IPS DF 6.9 (cell line): ENCODE results near the gene ACTL6B.
A peak's percentile ranks its signal among the peaks of the same experiment; 100 is the strongest.

Experiments
- DNase-seq: peaks from one replicate; pipeline ENCODE4 v3.0.0-alpha.2; 2013; ENCODE audit warnings: low read depth, low spot score
- H3K27ac ChIP-seq: one replicate; pipeline ENCODE4 v1.5.1; 2013; ENCODE audit warnings: low read length, control low read depth
- H3K27me3 ChIP-seq: 2 replicates; pipeline ENCODE4 v1.6.1; 2013; ENCODE audit warnings: mild to moderate bottlenecking, low read length; ENCODE audit not compliant: control insufficient read depth, insufficient read depth
- H3K36me3 ChIP-seq: 2 replicates; pipeline ENCODE4 v1.6.1; 2013; ENCODE audit warnings: low read length; ENCODE audit not compliant: control insufficient read depth, insufficient read depth
- H3K4me1 ChIP-seq: 2 replicates; pipeline ENCODE4 v1.6.1; 2013; ENCODE audit warnings: low read length; ENCODE audit not compliant: control insufficient read depth, insufficient read depth
- H3K4me3 ChIP-seq: 2 replicates; pipeline ENCODE4 v1.5.1; 2013; ENCODE audit warnings: mild to moderate bottlenecking, low read length
- H3K9me3 ChIP-seq: 2 replicates; pipeline ENCODE4 v1.6.1; 2013; ENCODE audit warnings: low read length, inconsistent platforms; ENCODE audit not compliant: control insufficient read depth, insufficient read depth
- WGBS: extraction: QIAGEN DNeasy Blood & Tissue Kit; methylation state at CpG from one replicate; pipeline ENCODE4 v1.1.7; 2013; ENCODE audit warnings: mixed read lengths, missing lambda C conversion rate; ENCODE audit not compliant: insufficient read length, insufficient coverage; 5-methylcytosine and 5-hydroxymethylcytosine counted together

The ACTL6B gene

DNA sequence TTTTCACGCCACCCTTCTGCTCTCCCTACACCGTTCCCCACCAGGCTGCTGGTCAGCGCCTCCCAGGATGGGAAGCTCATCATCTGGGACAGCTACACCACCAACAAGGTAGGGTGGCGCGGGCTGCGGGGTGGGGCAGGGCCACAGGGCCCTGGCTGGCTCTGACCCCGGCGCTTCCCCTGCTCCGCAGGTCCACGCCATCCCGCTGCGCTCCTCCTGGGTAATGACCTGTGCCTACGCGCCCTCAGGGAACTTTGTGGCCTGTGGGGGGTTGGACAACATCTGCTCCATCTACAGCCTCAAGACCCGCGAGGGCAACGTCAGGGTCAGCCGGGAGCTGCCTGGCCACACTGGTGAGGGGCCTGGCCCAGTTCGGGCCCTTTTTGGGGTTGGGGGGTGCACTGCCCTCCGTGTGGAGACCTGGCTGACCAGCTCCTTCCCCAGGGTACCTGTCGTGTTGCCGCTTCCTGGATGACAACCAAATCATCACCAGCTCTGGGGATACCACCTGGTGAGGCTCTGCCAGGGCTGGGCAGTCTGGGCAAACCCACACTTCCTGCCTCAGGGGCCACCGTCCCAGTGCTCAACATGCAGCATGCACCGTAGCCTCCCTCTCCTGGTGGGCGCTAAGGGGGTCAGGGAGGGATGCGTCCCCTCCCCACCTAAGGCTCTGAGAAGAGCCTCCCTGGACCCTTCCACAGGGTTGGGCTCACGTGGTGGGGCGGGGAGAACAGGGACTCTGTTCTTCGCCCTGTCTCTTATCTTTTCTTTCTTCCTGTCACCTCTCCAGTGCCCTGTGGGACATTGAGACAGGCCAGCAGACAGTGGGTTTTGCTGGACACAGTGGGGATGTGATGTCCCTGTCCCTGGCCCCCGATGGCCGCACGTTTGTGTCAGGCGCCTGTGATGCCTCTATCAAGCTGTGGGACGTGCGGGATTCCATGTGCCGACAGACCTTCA is 21.3 kb upstream of the ACTL6B start:
- no peaks in the 10 kb centered on the region for H3K9me3 ChIP-seq
- no peak overlapping the region for H3K4me3 ChIP-seq
- DNase-seq = no peak
- H3K36me3 ChIP-seq = peaks cover 35% of the 10 kb centered on the region
- no peak overlapping the region for H3K27ac ChIP-seq
- H3K27me3 ChIP-seq = 0 out of 2 replicates have a peak, but pooled peaks cover under 1% of the 10 kb centered on the region
- H3K4me1 ChIP-seq = no peaks in the 10 kb centered on the region
- WGBS = no CpG with 5 or more reads among the region's 36 CpGs

GRCh38 chr7:100676501-100677306 is 20.5 kb upstream of the ACTL6B start:
- DNase-seq = no peak
- Histone ChIP-seq H3K4me3 (no peak overlapping the region; the same call in 1 of the 2 replicates), H3K27ac (no peak overlapping the region), H3K27me3 (0 out of 2 replicates have a peak, but pooled peaks cover 1% of the 10 kb centered on the region), H3K4me1 (no peaks in the 10 kb centered on the region), H3K9me3 (no peaks in the 10 kb centered on the region), H3K36me3 (peaks cover 26% of the 10 kb centered on the region)
- WGBS = no CpG with 5 or more reads among the region's 23 CpGs

DNA sequence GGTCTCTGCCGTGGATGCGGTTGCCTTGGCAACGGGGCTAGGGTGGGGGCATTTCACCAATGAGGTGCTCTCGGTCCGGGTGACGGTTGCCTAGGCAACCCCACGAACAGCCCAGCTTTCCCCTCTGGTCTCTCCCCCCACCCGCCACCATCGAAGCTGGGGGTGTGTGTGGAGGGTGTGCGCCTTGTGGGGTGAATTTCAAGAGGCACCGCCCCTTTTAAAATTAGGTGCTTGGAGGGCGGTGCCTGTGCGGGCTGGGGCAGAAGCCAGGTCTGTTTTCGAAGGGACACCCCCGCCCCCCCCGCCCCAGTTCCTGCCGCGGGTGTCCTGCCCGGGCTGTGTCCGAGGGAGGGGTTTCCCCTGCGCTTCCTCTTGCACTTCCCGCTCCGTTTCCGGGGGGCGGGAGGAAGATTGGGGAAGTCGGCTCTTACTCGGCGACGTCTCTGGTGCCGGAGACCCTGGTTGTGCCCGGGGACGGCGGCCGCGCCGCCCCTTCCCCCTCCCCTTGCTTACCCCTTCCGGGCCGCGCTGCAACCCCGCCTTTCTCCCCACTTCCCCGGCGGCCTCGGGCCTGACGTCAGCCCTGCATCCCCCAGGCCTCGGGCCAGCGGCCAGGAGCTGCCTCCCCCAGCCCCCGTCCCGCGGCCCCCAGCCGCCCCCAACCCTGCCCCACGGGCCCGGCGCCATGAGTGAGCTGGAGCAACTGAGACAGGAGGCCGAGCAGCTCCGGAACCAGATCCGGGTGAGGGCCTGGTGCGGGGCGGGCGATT is 19.5 kb upstream of the ACTL6B start:
- Histone ChIP-seq H3K4me1 (no peaks in the 10 kb centered on the region), H3K9me3 (no peaks in the 10 kb centered on the region), H3K27ac (no peak overlapping the region), H3K36me3 (peaks cover 19% of the 10 kb centered on the region), H3K27me3 (0 out of 2 replicates have a peak, but pooled peaks cover 1% of the 10 kb centered on the region), H3K4me3 (peak overlapping the region; percentile 43; the same call in 1 of the 2 replicates)
- no peak for DNase-seq
- WGBS = no CpG with 5 or more reads among the region's 59 CpGs

DNA sequence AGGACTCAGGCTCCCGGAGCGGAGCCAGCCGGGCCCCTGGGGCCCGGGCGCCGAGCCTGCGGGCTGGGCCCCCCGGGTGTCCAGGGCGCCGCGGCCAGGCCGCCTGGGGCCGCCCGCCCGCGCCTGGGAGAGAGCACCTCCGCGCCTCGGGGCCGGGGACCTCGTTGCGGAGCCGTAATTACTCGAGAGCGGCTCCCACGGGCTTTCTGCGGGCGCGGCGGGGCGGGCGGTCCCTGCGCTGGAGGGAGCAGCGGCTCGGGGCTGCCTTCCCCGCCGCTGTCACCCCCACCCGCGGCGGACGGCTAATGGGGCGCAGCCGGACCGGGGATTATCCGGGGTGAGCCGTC is 18.8 kb upstream of the ACTL6B start:
- no peak for DNase-seq
- Histone ChIP-seq H3K4me1 (no peaks in the 10 kb centered on the region), H3K27ac (no peak overlapping the region), H3K9me3 (no peaks in the 10 kb centered on the region), H3K27me3 (0 out of 2 replicates have a peak, but pooled peaks cover 1% of the 10 kb centered on the region), H3K4me3 (peak overlapping the region; percentile 79; the same call in 1 of the 2 replicates), H3K36me3 (peaks cover 17% of the 10 kb centered on the region)
- WGBS = no CpG with 5 or more reads among the region's 46 CpGs

DNA sequence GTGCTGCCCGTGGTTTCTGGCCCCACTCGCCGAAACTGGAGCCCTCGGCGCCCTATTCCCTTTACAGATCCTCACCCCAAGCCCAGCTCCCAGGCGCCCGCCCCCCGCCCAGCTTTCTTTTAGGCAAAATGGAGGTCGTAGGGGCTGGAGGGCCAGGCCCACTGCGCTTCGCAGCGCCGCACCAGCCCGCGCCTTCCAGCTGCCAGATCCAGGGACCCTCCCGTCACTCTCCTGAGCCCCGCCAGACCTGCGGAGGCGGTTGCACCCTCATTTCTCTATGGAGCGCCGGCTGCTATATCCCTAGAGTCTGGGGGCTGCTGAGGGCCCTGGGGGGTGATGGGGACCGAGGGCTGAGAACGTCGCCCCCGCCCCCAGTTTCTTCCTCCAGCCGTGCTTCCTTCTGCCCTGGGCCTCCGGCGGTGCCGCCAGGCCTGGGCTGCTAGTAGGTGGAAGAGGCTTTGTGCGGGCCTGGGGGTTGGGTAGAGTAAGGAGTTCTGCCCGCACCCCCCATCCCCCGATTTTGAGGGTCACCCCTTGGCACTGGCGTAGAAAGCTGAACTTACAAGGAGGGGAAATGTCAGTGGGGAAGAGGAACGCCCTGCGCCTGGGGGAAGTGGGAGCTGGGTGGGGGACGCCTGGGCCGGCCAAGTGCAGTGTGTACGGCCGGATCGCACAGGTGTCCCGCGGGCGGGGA is 18.3 kb upstream of the ACTL6B start:
- no peak overlapping the region for H3K27ac ChIP-seq

GRCh38 chr7:100673942-100674410 is 17.7 kb upstream of the ACTL6B start:
- H3K27ac ChIP-seq = no peak overlapping the region

More for the DNA sequence above, 18.3 kb upstream of the ACTL6B start:
- Histone ChIP-seq H3K36me3 (peaks cover 17% of the 10 kb centered on the region), H3K4me3 (peak overlapping the region; percentile 79; the same call in 1 of the 2 replicates), H3K27me3 (0 out of 2 replicates have a peak, but pooled peaks cover 1% of the 10 kb centered on the region), H3K9me3 (no peaks in the 10 kb centered on the region), H3K4me1 (no peaks in the 10 kb centered on the region)
- no CpG with 5 or more reads among the region's 43 CpGs for WGBS
- DNase-seq = no peak

GRCh38 chr7:100673302-100673941 is 17.2 kb upstream of the ACTL6B start, which contains the start of gene GNB2:
Gene GNB2 (plus strand): TSS chr7:100673740. CDS start chr7:100676266, 2,526 bp downstream.
- no peak within 1 kb of the TSS for H3K27ac ChIP-seq
- no peaks in the 10 kb centered on the region for H3K4me1 ChIP-seq
- H3K27me3 ChIP-seq = 0 out of 2 replicates have a peak, but pooled peaks cover 1% of the 10 kb centered on the region
- no CpG with 5 or more reads among the region's 65 CpGs for WGBS
- DNase-seq = peak; percentile 84
- H3K4me3 ChIP-seq = peak within 1 kb of the TSS; percentile 79
- no peaks in the 10 kb centered on the region for H3K9me3 ChIP-seq
- H3K36me3 ChIP-seq = peaks cover 15% of the 10 kb centered on the region

More at GRCh38 chr7:100673942-100674410, 17.7 kb upstream of the ACTL6B start:
- H3K4me3 ChIP-seq = peak overlapping the region; percentile 79
- no CpG with 5 or more reads among the region's 34 CpGs for WGBS
- H3K4me1 ChIP-seq = no peaks in the 10 kb centered on the region
- DNase-seq = no peak
- no peaks in the 10 kb centered on the region for H3K9me3 ChIP-seq
- peaks cover 17% of the 10 kb centered on the region for H3K36me3 ChIP-seq
- 0 out of 2 replicates have a peak, but pooled peaks cover 1% of the 10 kb centered on the region for H3K27me3 ChIP-seq

DNA sequence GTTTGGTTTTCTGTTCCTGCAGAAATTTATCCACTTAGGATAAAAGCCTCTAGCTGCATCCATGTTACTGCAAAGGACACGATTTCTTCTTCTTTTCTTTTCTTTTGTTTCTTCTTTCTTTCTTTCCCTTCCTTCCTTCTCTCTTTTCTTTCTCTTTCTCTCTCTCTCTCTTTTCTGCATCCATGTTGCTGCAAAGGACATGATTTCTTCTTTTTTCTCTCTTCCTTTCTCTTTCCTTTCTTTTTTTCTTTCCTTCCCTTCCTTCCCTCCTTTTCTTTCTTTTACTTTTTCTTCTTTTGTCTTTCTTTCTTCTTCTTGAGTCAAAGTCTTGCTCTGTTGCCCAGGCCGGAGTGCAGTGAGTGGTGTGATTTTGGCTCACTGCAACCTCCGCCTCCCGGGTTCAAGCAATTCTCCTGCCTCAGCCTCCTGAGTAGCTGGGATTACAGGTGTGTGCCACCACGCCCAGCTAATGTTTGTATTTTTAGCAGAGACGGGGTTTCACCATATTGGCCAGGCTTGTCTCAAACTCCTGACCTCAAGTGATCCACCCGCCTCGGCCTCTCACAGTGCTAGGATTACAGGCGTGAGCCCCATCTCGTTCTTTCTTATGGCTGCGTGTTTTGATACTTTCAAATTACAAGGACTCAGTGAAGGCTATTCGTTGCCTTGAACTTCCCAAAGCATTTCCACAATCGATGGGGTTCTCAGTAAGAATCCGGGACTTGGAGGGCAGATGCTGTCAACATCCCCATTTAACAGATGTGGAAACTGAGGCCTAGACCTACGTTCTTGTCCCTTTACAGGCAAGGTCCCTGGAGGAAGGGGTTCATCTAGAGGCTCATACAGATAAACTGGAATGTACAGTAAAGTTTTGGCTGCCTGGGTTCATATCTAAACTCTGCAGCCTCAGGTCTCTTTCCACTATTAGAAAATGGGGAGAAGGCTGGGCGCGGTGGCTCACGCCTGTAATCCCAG is 15.4 kb upstream of the ACTL6B start:
- H3K4me3 ChIP-seq = no peak overlapping the region
- peaks cover 2% of the 10 kb centered on the region; the same call in 1 of the 2 replicates for H3K36me3 ChIP-seq
- H3K27me3 ChIP-seq = 0 out of 2 replicates have a peak, but pooled peaks cover 1% of the 10 kb centered on the region
- no CpG with 5 or more reads among the region's 18 CpGs for WGBS
- H3K27ac ChIP-seq = no peak overlapping the region
- H3K4me1 ChIP-seq = no peaks in the 10 kb centered on the region
- DNase-seq = no peak
- no peaks in the 10 kb centered on the region for H3K9me3 ChIP-seq
